GM12878 (cell line): ENCODE data around the gene VPS8.

Experiments used
- BCLAF1 ChIP-seq: fragments of 450-650 bp; IDR thresholded peaks from 2 replicates; pipeline ENCODE4 v1.6.1; 2017; ENCODE audit warnings: antibody characterized with exemption, mild to moderate bottlenecking, moderate library complexity
- CTCF ChIP-seq, 3 experiments: IDR thresholded peaks in 2 of 3; conservative IDR thresholded peaks in 1 of 3; 2 replicates each; pipeline ENCODE4 v1.5.1; 2011; ENCODE audit warnings: low read depth in 3 of 3, low read length in 3 of 3, mild to moderate bottlenecking in 3 of 3, control low read depth in 2 of 3, moderate library complexity in 2 of 3, inconsistent platforms in 1 of 3, mixed read lengths in 1 of 3; ENCODE audit not compliant: control insufficient read depth in 2 of 3, insufficient read depth in 1 of 3; ENCODE audit errors: extremely low read depth in 1 of 3
- IKZF2 ChIP-seq, 2 experiments: fragments of 450-650 bp; IDR thresholded peaks; 2 replicates each; pipeline ENCODE4 v1.6.1; 2017; ENCODE audit warnings: mild to moderate bottlenecking in 2 of 2, moderate library complexity in 2 of 2
- MTA3 ChIP-seq: IDR thresholded peaks from 2 replicates; pipeline ENCODE4 v1.6.1; 2012; ENCODE audit warnings: low read length, inconsistent platforms, borderline replicate concordance
- MYC ChIP-seq: IDR thresholded peaks from 2 replicates; pipeline ENCODE4 v1.6.1; 2011; ENCODE audit warnings: mild to moderate bottlenecking, low read length, moderate library complexity, inconsistent platforms; ENCODE audit not compliant: insufficient read depth, insufficient replicate concordance, insufficient read length, severe bottlenecking
- POLR2A ChIP-seq: IDR thresholded peaks from 2 replicates; pipeline ENCODE4 v1.6.1; 2011; ENCODE audit warnings: low read depth, mild to moderate bottlenecking, low read length
- POLR2AphosphoS5 ChIP-seq: IDR thresholded peaks from 2 replicates; pipeline ENCODE4 v1.6.1; 2011; ENCODE audit warnings: mild to moderate bottlenecking, low read length, inconsistent platforms
- RAD21 ChIP-seq: IDR thresholded peaks from 2 replicates; pipeline ENCODE4 v1.6.1; 2011; ENCODE audit warnings: mild to moderate bottlenecking, low read depth, low read length, moderate library complexity; ENCODE audit not compliant: insufficient read depth
- RB1 ChIP-seq: fragments of 450-650 bp; formaldehyde crosslinking; IDR thresholded peaks from 2 replicates; pipeline ENCODE4 v1.6.1; 2017; ENCODE audit warnings: mild to moderate bottlenecking, borderline replicate concordance
- REST ChIP-seq: IDR thresholded peaks from 2 replicates; pipeline ENCODE4 v1.6.1; 2012; ENCODE audit warnings: mild to moderate bottlenecking, low read depth, low read length

GRCh38 chr3:184912163-184912562 lies 100.2 kb downstream of the VPS8 start:
- TF ChIP-seq MYC (no peak), POLR2A (no peak), CTCF (IDR thresholded peaks at IDR 0.05 in 2 of 3, conservative IDR thresholded peaks at IDR 0.05 in 1 of 3; ENCODE audit: control insufficient read depth in 2 of 3, extremely low read depth in 1 of 3, insufficient read depth in 1 of 3, low read depth in 3 of 3, low read length in 3 of 3) (no peak), IKZF2 (IDR thresholded peaks at IDR 0.05) (no peak), BCLAF1 (no peak), RB1 (no peak), RAD21 (no peak), POLR2AphosphoS5 (no peak), REST (no peak), MTA3 (no peak)
